ENCODE results near the gene USP9X.

- TF ChIP-seq EP300 (IDR thresholded peaks at IDR 0.05) (no peak), CTCF (IDR thresholded peaks at IDR 0.05) (no peak), POLR2A (IDR thresholded peaks at IDR 0.05) (no peak)
These were observed 160.4 kb downstream of the USP9X start for GRCh38 chrX:41245641-41246040.

All from suprapubic skin (tissue), 3 donors.